Measurements from ENCODE around the gene MREG.
"Not testable (repeated sequence)": the region's sequence is repeated elsewhere in the genome, so short reads cannot be mapped to it uniquely, and the experiment has no call there.

The MREG gene

DNA sequence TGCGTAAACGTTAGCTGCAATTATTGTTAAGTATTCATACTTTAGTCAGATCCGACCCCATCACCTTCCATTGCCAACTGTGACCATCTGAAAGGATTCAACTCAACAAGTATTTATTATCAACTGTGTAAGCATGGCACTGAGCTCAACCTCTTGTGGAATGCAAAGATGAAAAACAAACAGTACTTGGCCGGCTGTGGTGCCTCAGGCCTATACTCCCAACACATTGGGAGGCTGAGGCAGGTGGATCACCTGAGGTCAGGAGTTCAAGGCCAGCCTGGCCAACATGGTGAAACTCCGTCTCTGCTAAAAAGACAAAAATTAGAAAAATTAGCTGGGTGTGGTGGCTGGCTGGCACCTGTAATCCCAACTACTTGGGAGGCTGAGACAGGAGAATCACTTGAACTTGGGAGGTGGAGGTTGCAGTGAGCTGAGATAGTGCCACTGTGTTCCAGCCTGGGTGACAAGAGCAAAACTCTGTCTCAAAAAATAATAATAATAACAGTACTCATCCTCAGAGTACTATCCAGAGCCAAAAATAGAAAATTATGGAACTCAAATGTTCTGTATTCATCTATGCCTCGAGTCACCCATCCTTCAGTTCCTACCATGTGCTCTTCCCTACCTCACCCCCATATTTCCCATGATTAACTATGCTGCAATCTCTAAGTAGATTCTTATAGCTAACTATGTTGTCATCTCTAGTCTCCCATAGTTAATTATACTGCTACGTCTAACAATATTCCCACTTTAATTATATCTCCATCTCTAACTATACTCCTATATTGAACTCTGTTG lies 8.6 kb upstream of the MREG start:
- DNase-seq (ENCODE audit: low spot score): no peak

DNA sequence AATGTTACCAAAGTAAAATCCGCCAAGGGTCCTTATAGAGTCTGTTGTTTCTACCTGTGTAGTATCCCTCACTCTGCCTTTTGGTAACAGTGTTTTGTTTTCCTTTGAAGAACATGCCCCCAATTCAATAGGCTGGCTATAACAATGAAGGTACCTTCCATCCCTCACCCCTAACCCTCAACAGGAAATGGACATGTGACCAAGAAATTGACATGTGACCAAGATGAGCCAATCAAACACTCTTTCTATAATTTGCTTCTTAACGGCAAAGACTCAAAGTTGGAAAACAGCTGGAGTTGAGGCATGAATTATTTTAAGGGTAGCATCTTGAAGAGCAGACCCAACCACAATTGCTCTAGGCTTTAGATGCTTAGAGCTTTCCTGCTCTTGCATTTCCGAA lies 5.4 kb upstream of the MREG start:
- no peak for DNase-seq (ENCODE audit: low spot score)

DNA sequence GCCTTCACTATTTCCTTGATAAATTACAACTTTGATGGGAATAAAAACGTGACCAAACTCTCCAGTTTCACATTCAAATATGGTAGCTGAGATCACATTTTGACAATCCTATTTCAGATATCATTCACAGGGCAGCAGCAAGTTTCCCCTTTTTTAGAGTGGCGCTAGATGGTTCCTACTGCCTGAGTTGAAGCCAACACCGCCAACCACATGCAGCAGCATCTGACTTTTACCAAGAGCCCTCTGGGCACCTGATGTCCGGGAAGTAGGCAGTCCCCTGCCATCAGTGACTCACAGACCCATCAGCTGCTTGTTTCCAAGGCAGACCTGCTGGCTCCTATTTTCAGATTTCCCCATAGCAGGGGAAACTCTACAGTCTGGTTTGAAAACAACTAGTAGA lies 4.0 kb upstream of the MREG start:
- DNase-seq (ENCODE audit: low spot score): no peak

DNA sequence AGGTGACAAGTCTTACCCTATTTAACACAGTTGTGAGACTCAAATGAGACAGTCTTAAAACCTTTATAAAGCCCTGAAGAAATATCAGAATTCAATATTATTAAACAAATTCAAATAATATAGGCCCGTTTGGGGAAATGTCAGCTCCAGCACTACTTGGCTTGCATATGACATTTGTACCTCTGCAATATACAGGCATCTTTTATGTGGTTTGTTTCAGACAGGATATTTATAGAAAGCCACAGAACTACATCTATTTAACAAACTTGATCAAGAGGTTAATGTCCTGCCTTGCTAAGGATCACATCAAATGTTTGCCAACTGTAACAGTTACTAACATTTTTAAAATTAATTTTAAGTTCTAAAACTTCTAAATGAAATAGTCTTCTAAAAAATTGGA lies 3.2 kb upstream of the MREG start:
- DNase-seq (ENCODE audit: low spot score): no peak

DNA sequence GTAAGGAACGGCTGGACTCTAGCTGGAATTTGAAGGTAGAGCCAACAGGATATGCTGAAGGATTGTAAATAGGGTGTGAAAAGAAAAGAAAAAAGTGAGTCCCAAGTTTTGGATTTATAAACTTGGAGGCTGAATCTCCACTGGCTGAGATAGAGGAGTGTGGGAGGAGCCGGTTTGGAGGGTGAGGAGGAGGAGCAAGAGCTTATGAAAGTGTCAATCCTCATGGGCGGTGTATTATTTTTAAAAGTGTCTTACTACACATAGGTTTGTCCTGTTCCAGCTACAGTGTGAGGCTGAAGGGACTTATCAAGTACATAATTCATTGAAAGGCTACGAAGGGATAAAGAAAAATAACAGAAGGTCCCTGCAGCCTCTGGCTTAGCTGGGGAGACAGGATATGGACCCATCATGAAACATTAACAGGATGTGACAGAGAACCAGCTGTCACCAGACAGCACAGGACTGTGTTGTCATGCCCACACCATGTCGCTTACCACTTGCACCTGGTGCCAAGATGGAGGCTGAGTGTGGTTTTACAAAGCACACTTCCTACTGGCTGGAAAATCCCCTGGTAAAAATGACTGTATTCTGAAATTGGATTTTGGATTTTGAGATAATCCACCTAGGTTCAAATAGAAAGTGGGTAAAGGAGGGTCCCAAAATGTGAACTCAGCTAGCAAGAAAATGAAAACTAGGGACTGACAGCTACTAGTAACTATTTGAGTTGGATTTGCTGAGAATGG lies 2.5 kb upstream of the MREG start:
- DNase-seq (ENCODE audit: low spot score): no peak

DNA sequence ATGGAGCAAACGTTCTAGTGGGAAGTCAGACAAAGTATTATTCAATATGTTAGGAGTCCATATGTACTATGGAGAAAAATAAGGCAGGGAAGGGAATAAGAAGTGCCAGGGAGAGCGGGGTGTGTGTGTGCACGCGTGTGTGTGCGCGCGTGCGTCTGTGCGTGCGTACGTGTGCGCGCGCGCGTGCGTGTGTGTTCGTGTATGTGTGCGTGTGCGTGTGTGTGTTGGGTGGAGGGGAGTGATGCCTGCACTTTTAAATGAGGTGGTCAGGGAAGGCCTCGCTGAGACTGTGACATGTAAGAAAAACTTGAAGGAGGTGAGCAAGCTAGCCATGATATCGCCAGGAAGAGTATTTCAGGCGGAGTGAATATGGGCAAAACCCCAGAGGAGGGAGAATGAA lies 1.6 kb upstream of the MREG start:
- DNase-seq (ENCODE audit: low spot score): no peak

DNA sequence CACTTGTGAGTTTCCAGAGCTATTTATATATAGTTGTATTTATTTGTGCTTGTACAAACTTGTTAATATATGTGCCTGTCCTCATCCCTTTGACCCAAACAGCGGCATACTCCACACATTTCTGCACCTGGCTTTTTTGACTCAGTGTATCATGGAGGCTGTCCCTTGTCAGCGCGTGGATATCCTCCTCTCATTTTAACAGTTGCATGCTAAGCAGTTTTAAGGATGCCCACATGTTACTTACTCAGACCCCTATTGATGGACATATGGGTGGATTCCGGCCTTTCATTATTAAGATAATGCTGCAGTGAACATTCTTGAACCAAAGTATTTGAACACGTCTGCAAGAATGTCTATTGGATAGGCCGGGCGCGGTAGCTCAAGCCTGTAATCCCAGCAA lies 655 bp upstream of the MREG start:
- no peak for DNase-seq (ENCODE audit: low spot score)

DNA sequence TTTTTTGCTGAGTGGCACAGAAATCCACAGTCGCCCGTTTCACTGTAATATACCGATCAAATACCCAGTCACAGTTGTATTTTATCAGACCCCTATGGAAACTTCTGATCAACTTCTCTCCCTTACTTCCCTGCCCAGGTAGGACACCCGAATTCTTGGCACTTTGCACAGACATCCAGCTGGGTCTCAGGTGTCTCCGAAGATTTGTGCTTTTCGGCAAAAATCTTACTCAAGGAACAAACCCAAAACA lies 596 bp downstream of the MREG start:
- DNase-seq (ENCODE audit: low spot score): no peak

DNA sequence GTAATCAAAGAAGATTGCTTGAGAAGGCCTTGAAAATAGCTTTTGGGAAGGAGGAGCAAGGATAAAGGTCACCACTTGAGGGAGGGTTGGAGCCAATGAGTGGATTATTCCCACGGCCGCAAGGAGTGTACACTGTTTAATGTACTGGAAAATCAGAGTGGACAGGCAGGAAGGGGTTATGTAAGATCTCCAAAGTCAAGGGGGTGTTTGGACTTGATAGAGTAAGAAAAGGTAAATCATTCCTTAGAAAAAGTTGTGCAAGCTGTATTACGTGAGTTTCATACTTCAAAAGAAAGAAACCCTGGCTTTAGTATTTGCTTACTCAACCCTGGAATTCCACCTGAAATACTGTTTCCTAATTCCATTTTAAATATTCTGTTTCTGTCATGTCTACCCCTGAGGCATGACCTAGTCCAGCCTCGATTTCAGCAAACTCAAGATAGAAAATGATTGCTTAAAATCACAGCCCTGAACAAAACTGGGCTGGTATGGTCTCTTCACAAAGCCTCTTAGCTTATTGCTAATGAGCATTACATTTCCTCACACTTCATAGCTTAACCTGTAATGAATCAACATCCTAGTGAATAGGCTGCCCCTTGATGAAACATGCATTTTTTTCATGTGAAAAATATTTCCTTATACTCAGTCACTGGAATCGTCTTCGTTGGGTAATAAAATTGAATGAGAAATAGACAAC lies 1.1 kb downstream of the MREG start:
- no peak for DNase-seq (ENCODE audit: low spot score)

DNA sequence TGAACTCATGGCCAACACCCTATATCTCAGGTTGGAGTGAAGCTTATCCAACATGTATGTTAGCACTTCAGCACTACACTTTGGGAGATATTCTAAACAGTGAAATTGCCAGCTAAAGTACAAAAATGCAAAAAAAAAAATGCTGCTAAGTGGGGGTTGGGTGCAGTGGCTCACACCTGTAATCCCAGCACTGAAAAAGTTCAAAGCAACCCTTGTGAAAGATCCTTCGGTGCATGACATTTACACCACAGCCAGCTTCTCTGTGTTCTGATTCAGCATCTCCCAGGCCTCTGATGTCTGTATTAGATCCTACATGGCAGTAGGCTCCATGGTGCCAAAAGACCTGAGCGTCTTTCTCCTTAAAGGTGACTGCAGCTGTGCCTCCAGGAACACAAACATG lies 4.1 kb downstream of the MREG start:
- DNase-seq (ENCODE audit: low spot score): not testable (repeated sequence)

DNA sequence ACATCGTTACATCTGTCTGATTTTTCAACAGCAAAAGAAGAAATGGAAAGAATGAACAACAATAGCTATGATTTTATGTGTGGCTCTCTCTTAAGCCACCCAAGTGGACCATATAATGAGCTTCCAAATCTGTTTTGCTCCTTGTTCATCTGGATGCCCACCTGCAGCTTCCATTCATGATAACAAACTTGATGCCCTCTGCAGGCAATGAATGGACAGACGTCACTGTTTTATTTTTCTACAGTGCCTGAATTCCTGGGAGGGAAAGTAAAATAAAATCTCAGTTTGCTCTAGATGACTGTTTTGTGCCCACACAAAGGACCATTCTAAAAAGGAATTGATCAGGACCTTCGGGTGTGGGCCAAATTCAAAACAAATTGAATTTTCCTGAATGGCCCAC lies 5.0 kb downstream of the MREG start:
- DNase-seq (ENCODE audit: low spot score): no peak

DNA sequence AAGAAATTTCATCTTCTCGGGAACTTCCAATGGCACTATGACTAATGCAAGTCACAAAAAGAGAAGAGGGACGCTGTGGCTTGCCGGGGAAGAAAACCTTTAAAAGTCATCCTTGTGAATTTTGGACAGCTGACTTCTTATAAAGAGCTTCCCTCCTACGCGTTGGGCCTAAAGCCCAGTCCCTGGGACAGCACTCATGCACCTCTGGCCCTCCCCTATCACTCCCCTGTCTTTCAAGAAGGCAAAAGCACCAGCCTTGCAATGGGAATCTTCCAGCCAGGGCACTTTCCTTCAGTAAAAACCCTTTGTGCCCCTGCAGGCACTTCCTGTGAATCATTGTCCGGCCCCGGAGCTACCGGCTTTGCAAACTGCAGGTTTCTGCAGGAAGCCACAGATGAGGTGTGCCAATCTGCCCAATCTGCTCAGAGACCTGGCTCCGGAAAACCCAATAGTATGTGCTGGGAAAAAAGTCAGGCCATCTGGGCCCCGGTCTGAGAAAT lies 7.1 kb downstream of the MREG start:
- no peak for DNase-seq (ENCODE audit: low spot score)

DNA sequence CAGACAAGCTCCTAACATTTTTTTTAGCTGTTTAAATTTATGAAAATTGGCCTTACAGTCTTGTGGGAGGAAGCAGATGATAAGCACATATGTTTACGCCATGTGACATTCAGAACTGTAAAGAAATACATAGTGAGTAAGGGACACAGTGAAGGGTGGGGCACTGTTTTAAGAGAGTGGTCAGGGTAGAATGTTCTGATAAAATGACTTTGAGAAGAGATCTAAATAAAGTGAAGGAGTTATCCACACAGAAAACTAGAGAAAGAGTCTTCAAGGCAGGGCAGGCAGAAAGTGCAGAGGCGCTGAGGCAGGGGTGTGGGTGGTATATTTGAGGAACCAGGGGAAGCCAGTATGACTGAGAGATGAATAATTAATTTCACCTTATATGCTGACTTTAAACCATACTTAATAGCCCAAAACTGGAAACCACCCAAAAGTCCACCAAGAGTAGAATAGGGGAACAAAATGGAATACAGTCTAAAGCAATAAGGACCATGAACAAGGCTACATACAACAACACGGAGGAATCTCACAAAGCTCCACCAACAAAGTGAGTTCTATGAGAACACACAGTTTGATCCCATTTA lies 8.6 kb downstream of the MREG start:
- no peak for DNase-seq (ENCODE audit: low spot score)

DNA sequence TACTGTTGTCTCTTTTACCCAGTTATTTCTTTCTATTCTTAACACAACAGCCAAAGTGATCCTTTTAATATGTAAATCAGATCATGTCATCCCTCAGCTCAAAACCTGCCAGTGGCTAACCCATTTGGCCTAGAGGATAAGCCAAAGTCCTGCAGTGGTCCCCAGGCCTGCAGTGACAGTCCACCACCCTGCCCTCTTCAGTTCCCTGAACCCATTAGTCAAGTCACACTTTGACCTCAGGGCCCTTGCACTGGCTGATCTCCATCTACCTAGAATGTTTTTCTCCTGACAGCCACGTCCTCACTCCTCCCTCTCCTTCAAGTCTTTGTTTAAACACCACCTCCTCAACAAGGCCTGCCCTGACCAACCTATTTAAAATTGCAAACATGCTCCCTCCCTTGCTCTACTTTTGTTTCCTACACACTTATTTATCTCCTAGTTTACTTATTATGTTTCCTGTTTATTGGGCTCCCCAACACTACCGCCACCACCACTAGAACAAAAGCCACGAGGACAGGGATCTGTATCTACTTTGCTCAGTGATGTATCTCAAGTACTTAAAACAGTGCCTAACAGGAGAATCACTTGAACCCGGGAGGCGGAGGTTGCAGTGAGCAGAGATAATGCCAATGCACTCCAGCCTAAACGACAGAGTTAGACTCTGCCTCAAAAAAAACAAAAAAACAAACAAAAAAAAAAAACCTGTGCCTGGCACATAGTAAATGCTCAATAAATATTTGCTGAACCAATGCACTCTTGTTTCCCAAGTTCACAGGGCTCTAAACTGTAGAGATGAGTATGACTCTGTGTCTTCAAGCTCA lies 9.3 kb downstream of the MREG start:
- no peak for DNase-seq (ENCODE audit: low spot score)

DNA sequence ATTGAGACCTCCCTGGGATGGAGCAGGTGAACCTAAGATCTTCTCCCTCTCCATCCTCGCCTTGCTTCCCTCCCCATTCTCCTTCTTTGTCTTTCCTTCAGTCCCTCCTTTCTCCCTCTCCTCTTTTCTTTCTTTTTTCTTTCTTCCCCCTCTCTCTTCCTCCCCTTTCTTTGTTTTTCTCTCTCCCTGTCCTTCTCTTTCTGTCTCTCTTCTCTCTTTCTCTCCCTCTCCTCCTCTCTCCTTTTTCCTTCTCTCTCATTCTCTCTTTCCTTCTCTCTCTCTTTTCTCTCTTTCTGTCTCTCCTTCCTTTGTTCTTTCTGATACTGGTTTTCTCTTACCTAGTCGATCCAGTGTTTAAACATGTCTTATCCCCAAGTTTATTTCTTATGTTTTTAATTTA lies 10.7 kb downstream of the MREG start:
- no peak for DNase-seq (ENCODE audit: low spot score)

DNA sequence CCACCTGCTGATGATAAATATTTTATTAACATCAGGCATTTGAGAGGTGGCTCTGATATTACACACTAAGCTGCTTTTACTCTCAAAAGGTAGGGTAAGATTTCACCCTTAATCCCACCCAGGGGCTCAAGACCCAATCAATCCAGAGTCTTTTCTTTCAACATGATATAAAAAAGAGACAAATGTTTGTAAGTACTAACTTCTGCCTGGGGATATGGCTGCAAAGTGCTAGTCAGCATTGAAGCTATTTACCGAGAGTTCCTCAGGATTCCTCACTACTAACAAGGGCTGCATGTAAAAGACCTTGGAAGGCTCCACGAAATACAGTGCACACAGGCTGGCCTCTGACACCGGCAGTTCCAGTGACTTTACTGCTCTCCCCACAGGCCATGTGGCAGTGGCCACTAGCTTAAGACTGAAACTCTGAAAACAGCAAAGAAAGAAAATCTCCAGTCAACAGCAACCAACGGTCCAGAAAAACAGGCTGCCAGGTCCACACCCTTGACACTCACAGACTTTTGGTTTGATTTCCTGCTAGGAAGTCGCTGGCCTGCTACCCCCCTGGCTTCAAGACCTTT lies 11.2 kb downstream of the MREG start:
- no peak for DNase-seq (ENCODE audit: low spot score)

DNA sequence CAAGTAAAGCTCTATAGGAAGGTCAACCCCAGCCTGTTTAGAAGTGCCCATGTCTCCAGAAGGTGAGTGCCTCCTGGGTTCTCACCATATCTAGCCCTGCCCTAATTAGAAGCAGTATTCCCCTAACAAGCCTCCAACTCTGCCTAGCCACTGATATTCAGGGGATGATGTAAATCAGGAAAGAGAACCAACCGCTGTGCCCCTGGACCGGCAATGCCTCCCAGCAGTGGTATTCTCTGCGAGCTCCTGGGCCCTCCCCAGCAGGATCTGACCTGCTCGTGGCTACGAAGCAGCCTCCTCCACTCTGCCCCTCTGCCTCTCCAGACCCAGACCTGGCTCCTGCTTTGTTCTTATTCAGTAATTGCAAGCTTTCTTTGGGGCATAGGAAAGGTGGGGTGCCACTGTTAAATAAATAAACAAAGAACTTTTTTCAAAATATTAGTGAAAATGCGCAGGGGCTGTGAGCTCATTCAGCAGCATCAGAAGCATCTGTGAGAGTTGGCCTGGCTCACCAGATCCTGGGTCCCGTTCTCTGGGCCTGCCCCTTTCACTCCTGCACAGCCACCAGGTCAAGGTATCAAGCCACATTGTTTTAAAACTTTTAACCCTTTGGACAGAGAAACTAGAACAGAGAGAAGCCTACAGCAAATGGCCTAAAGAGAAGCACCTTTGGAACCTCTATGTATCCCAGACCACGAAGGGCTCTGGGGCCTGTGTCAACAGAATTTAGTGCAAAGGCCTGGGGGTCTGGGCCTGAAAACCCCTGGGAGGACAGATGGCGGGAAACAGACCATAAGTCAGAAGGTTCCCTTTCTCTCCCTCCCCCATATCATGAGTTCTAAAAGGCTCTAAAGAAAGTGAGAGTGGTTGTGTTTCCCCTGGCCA lies 11.9 kb downstream of the MREG start:
- DNase-seq (ENCODE audit: low spot score): no peak

DNA sequence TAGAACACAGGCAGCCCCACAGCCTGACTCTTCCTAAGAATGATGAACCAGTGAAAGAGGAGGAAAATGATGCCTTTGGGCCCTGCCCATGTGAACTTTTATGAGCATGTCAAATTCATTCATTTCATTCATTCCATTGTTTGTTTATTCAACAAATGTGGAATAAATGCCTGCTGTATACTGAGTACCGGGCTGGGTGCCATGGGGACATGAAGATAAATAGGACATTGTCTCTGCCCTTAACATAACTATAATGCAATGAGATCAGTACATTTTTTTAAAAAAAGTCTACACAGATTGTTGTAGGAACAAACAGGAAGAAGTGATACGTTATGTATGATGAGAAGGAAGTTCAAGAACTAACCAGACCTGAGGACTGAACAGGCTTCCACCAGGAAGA lies 14.7 kb downstream of the MREG start:
- peak; percentile 41 for DNase-seq (ENCODE audit: low spot score)

DNA sequence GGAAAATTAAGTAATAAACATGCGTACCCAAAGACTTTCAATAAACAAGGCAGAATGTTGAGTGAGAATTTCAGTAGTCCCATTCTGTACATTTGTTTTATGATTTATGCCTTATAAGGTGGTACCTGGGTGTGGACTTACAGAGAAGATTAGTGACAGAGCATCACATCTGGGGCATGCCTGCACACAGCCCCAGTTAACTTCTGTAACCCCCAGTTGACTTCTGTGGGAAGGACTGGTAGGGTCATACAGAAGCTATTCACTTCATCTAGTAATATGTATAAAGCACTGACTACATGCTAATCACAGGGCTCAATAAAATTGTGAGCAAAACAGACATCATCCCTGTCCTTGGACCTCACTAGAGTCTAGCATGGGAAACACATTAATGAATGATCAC lies 16.1 kb downstream of the MREG start:
- DNase-seq (ENCODE audit: low spot score): no peak

DNA sequence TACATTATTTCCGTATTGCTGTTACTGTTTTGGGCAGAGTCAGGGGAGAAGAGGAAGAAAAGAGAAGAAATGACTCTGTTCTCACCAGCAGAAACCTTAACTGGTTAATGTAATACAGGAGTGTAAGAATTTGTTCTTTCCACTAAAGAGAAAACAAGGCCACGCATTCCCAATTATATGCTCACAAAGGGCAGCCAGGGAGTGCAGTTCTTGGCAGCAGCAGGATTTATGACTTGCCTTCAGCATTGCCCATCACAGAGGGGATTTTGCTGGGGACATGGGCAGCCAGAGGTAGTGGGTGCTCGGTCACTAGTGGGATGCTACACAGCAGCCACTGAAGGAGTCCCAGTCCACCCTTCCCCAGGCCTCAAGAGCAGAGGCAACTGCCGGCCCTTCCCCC lies 18.4 kb downstream of the MREG start:
- DNase-seq (ENCODE audit: low spot score): no peak
